K562 (cell line): ENCODE results near the gene SLC15A1.

Experiments
- BRD9 ChIP-seq: fragments of 450-650 bp; IDR thresholded peaks from 2 replicates; pipeline ENCODE4 v1.6.1; 2018; ENCODE audit warnings: low read depth; ENCODE audit not compliant: partially characterized antibody
- ESRRA ChIP-seq: fragments of 450-650 bp; IDR thresholded peaks from 2 replicates; pipeline ENCODE4 v1.6.1; 2014; ENCODE audit warnings: low read depth, mild to moderate bottlenecking, moderate library complexity, borderline replicate concordance
- JUNB ChIP-seq: fragments of 450-650 bp; formaldehyde crosslinking; conservative IDR thresholded peaks from 2 replicates; pipeline ENCODE4 v1.4.0; 2020; ENCODE audit warnings: mild to moderate bottlenecking
- POLR2A ChIP-seq: fragments of 450-650 bp; conservative IDR thresholded peaks from 2 replicates; pipeline ENCODE4 v1.6.1; 2016

DNA sequence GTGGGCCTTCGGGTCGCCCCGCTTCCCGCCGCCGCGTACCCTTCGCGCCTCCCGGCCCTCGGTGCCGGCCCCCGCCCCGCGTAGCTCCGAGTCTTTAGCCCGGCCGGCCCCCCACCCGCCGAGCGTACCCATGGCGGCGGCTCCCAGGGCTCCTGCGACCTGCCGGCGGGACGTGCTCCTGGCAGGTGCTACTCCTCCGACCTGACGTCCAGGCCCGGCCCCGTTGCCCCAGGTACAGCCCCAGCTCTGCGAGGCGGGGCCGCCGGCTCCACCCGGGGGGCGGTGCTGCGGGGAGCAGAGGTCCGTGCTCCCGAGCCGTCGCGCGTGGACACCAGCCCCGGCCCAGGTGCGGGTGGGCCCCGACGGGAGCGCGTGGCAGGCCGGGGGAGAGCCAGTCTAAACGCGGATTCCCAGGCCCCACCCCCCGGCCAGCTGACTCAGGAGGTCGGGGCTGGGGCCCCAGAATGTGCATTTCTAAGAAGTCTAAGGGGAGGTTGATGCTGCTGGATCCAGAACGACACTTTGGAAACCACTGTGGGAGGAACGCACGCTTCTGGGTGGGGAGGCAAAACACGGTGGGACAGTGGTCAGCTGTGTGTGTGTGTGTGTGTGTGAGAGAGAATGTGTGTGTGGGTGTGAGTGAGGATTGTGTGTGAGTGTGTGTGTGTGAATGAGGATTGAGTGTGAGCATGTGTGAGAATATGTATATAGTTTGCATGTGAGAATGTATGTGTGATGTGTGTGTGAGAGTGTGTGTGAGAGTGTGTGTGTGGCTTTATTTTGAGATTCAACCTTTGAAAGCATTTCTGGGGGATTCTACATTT, at the start of gene SLC15A1:
- TF ChIP-seq BRD9 (no peak), JUNB (no peak), ESRRA (no peak), POLR2A (no peak)
